ENCODE results near the gene ATL3.

GRCh38 chr11:63613517-63614135, 57.5 kb downstream of the ATL3 start:
- TF ChIP-seq CTCF (IDR thresholded peaks at IDR 0.05 in 4 of 5, conservative IDR thresholded peaks at IDR 0.05 in 1 of 5) (no peak), POLR2A (IDR thresholded peaks at IDR 0.05) (peak; percentile 24 to 37)

Measured in gastrocnemius medialis (tissue), 4 donors.